ENCODE results near the gene HACD3.
"Not testable (repeated sequence)": the region's sequence is repeated elsewhere in the genome, so short reads cannot be mapped to it uniquely, and the experiment has no call there.

Gene HACD3

GRCh38 chr15:65603559-65603958 is 73.3 kb downstream of the HACD3 start:
- DNase-seq (ENCODE audit: low spot score): no peak

- peak; percentile 100 for DNase-seq (ENCODE audit: low spot score)
Observed at GRCh38 chr15:65610871-65611718, 80.8 kb downstream of the HACD3 start, which contains the start of gene INTS14. INTS14 (minus strand) TSS chr15:65611131; CDS start chr15:65607380, 3,751 bp downstream.

GRCh38 chr15:65611888-65612615 is 81.8 kb downstream of the HACD3 start:
- DNase-seq (ENCODE audit: low spot score): peak; percentile 20

GRCh38 chr15:65612616-65612946 is 82.3 kb downstream of the HACD3 start:
- no peak for DNase-seq (ENCODE audit: low spot score)

- DNase-seq (ENCODE audit: low spot score): no peak
Observed at GRCh38 chr15:65612949-65613744, 82.9 kb downstream of the HACD3 start.

- not testable (repeated sequence) for DNase-seq (ENCODE audit: low spot score)
Observed at GRCh38 chr15:65615887-65616286, 85.6 kb downstream of the HACD3 start.

- no peak for DNase-seq (ENCODE audit: low spot score)
Observed at GRCh38 chr15:65618560-65619109, 88.4 kb downstream of the HACD3 start.

DNA sequence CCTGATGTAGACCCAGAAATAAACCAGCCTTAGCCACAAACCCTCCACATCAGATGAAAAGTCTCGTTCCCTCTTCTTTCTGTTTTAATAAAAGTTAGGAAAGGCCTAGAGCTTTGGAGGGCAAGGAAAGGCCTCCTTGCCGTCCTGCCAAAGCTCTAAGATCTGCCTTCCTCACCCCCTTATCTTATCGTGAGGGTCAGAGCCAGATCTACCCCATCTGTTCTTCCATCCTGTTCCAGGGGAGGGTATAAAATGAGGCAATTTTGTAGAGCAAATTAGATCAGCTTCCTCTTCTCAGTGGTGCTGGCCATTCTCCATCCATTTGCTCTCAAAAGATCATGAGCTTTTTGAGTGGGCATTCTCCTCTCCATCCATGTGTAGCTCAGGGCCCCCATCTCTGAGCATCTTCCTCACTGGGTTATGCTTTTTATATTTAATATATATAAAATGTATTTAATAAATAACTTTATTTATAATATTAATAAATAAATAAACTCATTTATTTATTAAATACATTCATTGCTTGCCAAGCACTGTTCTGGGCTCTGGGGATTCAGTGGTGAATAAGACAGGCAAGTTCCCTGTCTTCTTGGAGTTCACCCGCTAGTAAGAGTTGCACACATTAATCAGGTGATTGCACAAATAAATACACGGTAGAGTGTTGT is 89.5 kb downstream of the HACD3 start:
- no peak for DNase-seq (ENCODE audit: low spot score)

DNA sequence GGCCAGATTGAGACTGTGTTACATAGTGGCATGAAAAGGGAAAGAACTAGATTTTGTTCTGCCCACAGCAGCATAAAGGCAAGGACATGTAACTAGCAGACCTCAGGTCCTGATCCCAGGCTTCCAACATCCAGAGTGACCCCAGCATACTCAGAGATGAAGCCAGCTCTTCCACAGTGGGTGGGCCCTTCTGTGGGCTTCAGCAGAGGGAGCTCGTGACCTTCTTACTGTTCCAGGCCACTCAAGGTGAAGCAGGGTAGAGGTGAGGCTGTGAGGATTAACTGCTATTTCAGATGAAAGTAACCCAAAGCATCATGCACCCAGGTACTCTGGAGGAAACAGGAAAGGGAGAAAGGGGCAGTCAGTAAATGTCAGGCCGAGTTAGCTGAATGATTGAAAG is 90.6 kb downstream of the HACD3 start:
- no peak for DNase-seq (ENCODE audit: low spot score)

DNA sequence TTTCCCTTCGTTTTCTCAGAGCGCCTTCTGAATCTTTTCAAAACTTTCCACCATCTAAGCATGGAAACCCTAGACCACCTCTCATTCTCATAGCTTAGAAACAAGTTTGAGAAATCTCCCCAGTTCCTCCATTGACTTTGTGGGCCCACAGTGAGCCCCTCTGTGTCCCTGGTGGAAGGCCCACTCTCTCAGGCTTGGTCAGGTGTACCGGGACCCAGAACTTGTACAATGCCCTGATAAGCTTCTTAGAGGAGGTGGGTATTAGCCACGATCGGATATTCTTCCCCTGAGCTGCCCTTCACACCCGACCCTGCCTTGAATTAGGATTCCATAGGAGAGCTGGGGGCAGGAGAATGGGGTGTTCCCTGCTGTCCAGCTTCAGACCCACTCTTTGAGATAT is 91.4 kb downstream of the HACD3 start, which contains the start of gene SLC24A1:
Gene SLC24A1 (plus strand): TSS at position 301 of the 400 bp plus-strand sequence. CDS start 2,143 bp downstream, outside the sequence.
- DNase-seq (ENCODE audit: low spot score): no peak

DNA sequence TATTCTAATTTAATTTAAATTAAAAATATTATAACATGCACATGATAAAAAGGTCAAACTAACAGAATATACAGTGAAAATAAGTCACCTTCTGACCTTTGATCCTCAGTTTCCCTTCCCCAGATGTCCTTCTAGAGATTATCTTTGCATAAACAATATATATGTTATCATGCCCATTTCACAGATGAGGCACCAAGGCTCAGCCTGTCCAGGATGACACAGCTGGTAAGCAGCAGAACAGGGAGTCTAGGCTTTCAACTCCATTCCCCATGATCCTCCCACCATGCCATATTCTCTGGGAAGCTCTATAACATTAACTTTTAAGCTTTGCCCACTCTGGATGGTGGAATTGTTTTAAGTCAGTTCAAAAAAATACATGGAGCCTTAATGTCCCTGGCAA is 92.8 kb downstream of the HACD3 start:
- DNase-seq (ENCODE audit: low spot score): no peak

DNA sequence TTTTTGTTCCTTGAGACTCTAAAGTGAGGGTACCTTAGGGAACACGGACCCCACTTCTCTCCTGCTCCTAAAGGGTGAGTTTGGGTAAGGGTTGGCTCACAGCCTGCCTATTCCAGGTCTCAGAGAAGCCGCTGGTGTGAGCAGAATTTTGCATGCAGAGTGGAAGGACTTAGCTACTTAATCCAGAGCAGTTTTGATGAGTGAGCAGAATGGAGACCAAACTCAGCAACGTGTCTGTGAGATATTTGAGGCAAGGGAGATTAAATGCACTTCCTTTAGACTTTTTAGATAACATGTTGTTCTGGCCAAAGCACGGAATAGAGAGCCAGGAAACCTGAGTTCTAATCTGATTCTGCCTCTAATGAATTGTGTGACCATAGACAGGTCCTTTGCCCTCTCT is 96.6 kb downstream of the HACD3 start:
- DNase-seq (ENCODE audit: low spot score): no peak

Data from LoVo (cell line).